ENCODE data around the gene RRP1B. TPM values are rescaled to one million over a fixed set of nuclear protein-coding genes. Genes with fewer than 3 reads are reported as not detected.

RRP1B gene
- total RNA-seq, 2 donors from 2014 or later = 17.6 to 31.5 TPM

GRCh38 chr21:43618940-43619339, 40.4 kb upstream of the RRP1B start:
- Histone ChIP-seq H3K27me3 (replicated peaks; ENCODE audit: insufficient read depth) (no peaks in the 10 kb centered on the region), H3K4me1 (ENCODE audit: control insufficient read depth in 1 of 2, low read depth in 2 of 2) (no peaks in the 10 kb centered on the region), H3K9me3 (peaks cover 6% of the 10 kb centered on the region), H3K4me3 (no peak overlapping the region), H3K36me3 (no peaks in the 10 kb centered on the region), H3K27ac (no peak overlapping the region)
- DNase-seq (ENCODE audit: low spot score) = no peak
- TF ChIP-seq, protein P1, sequence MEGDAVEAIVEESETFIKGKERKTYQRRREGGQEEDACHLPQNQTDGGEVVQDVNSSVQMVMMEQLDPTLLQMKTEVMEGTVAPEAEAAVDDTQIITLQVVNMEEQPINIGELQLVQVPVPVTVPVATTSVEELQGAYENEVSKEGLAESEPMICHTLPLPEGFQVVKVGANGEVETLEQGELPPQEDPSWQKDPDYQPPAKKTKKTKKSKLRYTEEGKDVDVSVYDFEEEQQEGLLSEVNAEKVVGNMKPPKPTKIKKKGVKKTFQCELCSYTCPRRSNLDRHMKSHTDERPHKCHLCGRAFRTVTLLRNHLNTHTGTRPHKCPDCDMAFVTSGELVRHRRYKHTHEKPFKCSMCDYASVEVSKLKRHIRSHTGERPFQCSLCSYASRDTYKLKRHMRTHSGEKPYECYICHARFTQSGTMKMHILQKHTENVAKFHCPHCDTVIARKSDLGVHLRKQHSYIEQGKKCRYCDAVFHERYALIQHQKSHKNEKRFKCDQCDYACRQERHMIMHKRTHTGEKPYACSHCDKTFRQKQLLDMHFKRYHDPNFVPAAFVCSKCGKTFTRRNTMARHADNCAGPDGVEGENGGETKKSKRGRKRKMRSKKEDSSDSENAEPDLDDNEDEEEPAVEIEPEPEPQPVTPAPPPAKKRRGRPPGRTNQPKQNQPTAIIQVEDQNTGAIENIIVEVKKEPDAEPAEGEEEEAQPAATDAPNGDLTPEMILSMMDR (IDR thresholded peaks at IDR 0.05) = no peak
- ATAC-seq (ENCODE audit: insufficient number of reproducible peaks, low FRiP score, low read depth) = no peak

DNA sequence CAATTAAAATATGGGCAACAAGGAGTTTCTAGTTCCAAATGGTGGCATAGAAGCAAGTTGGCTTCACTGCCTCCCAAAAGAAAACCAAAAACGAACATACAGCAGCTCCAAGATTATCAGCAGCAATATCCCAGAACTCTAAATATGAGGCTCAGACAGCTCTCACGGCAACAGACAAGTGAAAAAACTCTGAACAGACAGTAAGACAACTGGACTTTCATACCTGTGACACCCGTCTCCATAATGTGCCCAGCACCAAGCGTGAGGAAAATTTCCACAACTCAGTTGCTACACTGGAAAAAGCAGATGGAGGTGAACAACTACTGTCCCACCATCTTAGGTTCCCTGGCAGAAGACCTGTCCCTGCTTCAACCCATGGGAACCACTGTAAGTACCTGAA, 40.0 kb upstream of the RRP1B start:
- TF ChIP-seq, protein P1 (IDR thresholded peaks at IDR 0.05) = no peak
- Histone ChIP-seq H3K36me3 (no peaks in the 10 kb centered on the region), H3K27ac (no peak overlapping the region), H3K4me1 (ENCODE audit: control insufficient read depth in 1 of 2, low read depth in 2 of 2) (no peaks in the 10 kb centered on the region), H3K4me3 (no peak overlapping the region), H3K27me3 (replicated peaks; ENCODE audit: insufficient read depth) (no peaks in the 10 kb centered on the region), H3K9me3 (peaks cover 6% of the 10 kb centered on the region)
- no peak for ATAC-seq (ENCODE audit: insufficient number of reproducible peaks, low FRiP score, low read depth)
- no peak for DNase-seq (ENCODE audit: low spot score)

GRCh38 chr21:43619856-43620255, 39.5 kb upstream of the RRP1B start:
- no peaks in the 10 kb centered on the region for H3K36me3 ChIP-seq
- no peak overlapping the region for H3K4me3 ChIP-seq
- no peak for ATAC-seq (ENCODE audit: insufficient number of reproducible peaks, low FRiP score, low read depth)
- H3K9me3 ChIP-seq = peaks cover 6% of the 10 kb centered on the region
- no peak overlapping the region for H3K27ac ChIP-seq
- DNase-seq (ENCODE audit: low spot score) = no peak
- H3K27me3 ChIP-seq (replicated peaks; ENCODE audit: insufficient read depth) = no peaks in the 10 kb centered on the region
- H3K4me1 ChIP-seq (ENCODE audit: control insufficient read depth in 1 of 2, low read depth in 2 of 2) = no peaks in the 10 kb centered on the region
- TF ChIP-seq, protein P1 (IDR thresholded peaks at IDR 0.05) = no peak

GRCh38 chr21:43622796-43623195, 36.6 kb upstream of the RRP1B start:
- peaks cover 6% of the 10 kb centered on the region for H3K9me3 ChIP-seq
- DNase-seq (ENCODE audit: low spot score) = no peak
- TF ChIP-seq, protein P1 (IDR thresholded peaks at IDR 0.05) = no peak
- H3K36me3 ChIP-seq = no peaks in the 10 kb centered on the region
- ATAC-seq (ENCODE audit: insufficient number of reproducible peaks, low FRiP score, low read depth) = no peak
- no peak overlapping the region for H3K27ac ChIP-seq
- no peak overlapping the region for H3K4me3 ChIP-seq
- H3K27me3 ChIP-seq (replicated peaks; ENCODE audit: insufficient read depth) = no peaks in the 10 kb centered on the region
- H3K4me1 ChIP-seq (ENCODE audit: control insufficient read depth in 1 of 2, low read depth in 2 of 2) = no peaks in the 10 kb centered on the region

DNA sequence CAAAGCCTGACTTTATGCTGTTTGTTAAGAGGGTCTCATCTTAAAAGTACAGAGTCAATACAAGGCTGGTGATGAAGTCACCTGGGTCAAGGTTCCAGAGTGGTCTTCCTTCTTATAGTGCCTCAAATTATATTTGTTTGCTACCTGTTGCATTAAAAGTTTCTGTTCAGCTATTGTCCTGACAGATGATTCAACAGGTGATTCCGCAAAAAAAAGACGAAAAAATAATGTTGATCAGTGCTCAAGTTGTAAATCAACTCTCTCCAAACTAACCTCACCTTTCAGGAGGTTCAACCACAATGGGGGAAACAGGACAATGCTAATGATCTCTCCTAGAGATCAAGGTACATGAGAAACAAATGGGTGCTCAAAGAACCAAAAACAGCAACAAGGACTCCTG, 35.8 kb upstream of the RRP1B start:
- TF ChIP-seq, protein P1 (IDR thresholded peaks at IDR 0.05) = no peak

More for the DNA sequence above, 35.8 kb upstream of the RRP1B start:
- H3K27me3 ChIP-seq (replicated peaks; ENCODE audit: insufficient read depth) = no peaks in the 10 kb centered on the region
- H3K4me3 ChIP-seq = no peak overlapping the region
- no peak overlapping the region for H3K27ac ChIP-seq
- DNase-seq (ENCODE audit: low spot score) (no peak), ATAC-seq (ENCODE audit: insufficient number of reproducible peaks, low FRiP score, low read depth) (no peak)
- H3K9me3 ChIP-seq = peaks cover 6% of the 10 kb centered on the region
- no peaks in the 10 kb centered on the region for H3K4me1 ChIP-seq (ENCODE audit: control insufficient read depth in 1 of 2, low read depth in 2 of 2)
- no peaks in the 10 kb centered on the region for H3K36me3 ChIP-seq

Measured in thoracic aorta (tissue), 2 donors.